ENCODE results near the gene SAFB2. TPM values are rescaled to one million over a fixed set of nuclear protein-coding genes. Genes with fewer than 3 reads are reported as not detected.

SAFB2 gene
- total and polyA plus RNA-seq, 9 of the 15 experiments (the other 6 are each of a cell fraction or from before 2014, with no cell fraction given), result 4.5 to 103 (median 47.3) TPM

DNA sequence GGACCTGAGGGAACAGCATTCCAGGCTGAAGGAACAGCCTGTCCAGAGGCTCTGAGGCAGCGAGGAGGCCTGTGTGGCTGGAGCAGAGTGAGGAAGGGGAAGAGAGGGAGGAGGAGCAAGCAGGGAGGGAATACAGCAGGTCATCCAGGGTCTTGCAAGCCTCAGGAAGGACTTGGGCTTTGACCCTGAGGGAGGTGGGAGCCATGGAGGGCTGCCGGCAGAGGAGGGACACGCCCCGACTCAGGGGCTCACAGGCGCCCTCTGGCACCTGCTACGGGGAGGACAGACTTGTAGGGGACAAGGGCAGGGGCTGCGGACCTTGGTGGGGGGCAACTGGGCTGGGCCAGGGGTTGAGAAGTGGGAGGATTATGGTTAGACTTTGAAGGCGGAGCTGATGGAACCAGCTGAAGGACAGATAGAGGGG, 59.6 kb downstream of the SAFB2 start (continued):
- TF ChIP-seq CCNT2 (IDR thresholded peaks at IDR 0.05; ENCODE audit: borderline replicate concordance, extremely low read depth, insufficient read length, low read depth, low read length) (no peak), BCOR (IDR thresholded peaks at IDR 0.05) (peak; percentile 68)
- TF ChIP-seq, protein P1, sequence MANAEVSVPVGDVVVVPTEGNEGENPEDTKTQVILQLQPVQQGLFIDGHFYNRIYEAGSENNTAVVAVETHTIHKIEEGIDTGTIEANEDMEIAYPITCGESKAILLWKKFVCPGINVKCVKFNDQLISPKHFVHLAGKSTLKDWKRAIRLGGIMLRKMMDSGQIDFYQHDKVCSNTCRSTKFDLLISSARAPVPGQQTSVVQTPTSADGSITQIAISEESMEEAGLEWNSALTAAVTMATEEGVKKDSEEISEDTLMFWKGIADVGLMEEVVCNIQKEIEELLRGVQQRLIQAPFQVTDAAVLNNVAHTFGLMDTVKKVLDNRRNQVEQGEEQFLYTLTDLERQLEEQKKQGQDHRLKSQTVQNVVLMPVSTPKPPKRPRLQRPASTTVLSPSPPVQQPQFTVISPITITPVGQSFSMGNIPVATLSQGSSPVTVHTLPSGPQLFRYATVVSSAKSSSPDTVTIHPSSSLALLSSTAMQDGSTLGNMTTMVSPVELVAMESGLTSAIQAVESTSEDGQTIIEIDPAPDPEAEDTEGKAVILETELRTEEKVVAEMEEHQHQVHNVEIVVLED (CRISPR knock-in tag; IDR thresholded peaks at IDR 0.05), result no peak

DNA sequence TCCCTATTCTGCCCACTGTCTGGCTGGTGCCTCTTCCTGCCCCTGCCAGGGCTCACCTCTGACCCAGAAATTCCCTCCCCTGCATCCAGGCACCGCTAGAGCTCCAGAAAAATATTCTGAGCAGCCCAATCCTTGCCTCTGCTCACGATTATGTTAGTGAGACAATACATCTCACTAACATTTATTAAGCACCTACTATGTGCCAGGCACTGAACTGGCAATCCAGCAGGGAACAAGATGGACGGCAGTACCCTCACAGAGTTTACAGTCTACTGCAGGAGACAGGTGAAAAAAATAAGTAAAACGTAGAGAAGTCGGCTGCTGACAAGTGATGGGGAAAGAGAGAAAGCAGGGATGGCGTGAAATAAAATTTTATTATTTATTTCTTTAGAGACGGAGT, 60.3 kb downstream of the SAFB2 start:
- Histone ChIP-seq H2AFZ (ENCODE audit: low read depth, low read length) (no peak overlapping the region), H3K4me2 (ENCODE audit: insufficient read depth, low read length) (no peak overlapping the region), H3K9me1 (ENCODE audit: control insufficient read depth, insufficient read depth, low read length) (no peaks in the 10 kb centered on the region), H4K20me1 (replicated peaks; ENCODE audit: control insufficient read depth, insufficient read depth, low read length) (no peaks in the 10 kb centered on the region), H3K36me3 (ENCODE audit: control insufficient read depth, insufficient read depth, low read length) (no peaks in the 10 kb centered on the region), H3K27ac (ENCODE audit: extremely low read depth, low read depth, low read length) (no peak overlapping the region), H3K79me2 (ENCODE audit: control insufficient read depth, insufficient read depth, low read length) (no peaks in the 10 kb centered on the region), H3K4me1 (replicated peaks in 1 of 2; ENCODE audit: control insufficient read depth in 2 of 2, insufficient read depth in 2 of 2, low read length in 2 of 2) (peaks cover 0 to 7% of the 10 kb centered on the region in 2 experiments; a peak in 2 of 5 replicates), H3K27me3 (ENCODE audit: control insufficient read depth in 2 of 2, insufficient read depth in 2 of 2, low read length in 2 of 2) (peaks cover 8 to 21% of the 10 kb centered on the region in 2 experiments; a peak in 3 of 5 replicates), H3K4me3 (no peak overlapping the region), H3K9me3 (replicated peaks; ENCODE audit: control insufficient read depth, insufficient read depth, low read depth, low read length) (peaks cover 8% of the 10 kb centered on the region), H3K9ac (ENCODE audit: insufficient read depth in 1 of 2, low read depth in 2 of 2, low read length in 2 of 2) (no peak overlapping the region)
- 37% methylated on average over 7 of the region's 7 CpGs for WGBS (ENCODE audit: insufficient coverage, low coverage, missing lambda C conversion rate)
- in situ Hi-C loops (cut with MboI) (no loop called here), intact Hi-C loops (cut with micrococcal nuclease) (no loop called here)
- FAIRE-seq (no peak), DNase-seq (ENCODE audit: extremely low read depth in 1 of 4, low spot score in 3 of 4) (no peak), ATAC-seq (no peak)
- ChIA-PET POLR2A (interaction anchor here (1.8 kb wide), 1 partner anchor 21 kb away, joined by 4 read pairs; no protein-coding TSS in a partner anchor), CTCF (ENCODE audit: low intra/inter-chr PET ratio) (no interaction called here)
- BruUV-seq (replicated peaks), result no TSS peak
- no peak for TF ChIP-seq SUPT5H (IDR thresholded peaks at IDR 0.05)
- TF ChIP-seq, protein P2, sequence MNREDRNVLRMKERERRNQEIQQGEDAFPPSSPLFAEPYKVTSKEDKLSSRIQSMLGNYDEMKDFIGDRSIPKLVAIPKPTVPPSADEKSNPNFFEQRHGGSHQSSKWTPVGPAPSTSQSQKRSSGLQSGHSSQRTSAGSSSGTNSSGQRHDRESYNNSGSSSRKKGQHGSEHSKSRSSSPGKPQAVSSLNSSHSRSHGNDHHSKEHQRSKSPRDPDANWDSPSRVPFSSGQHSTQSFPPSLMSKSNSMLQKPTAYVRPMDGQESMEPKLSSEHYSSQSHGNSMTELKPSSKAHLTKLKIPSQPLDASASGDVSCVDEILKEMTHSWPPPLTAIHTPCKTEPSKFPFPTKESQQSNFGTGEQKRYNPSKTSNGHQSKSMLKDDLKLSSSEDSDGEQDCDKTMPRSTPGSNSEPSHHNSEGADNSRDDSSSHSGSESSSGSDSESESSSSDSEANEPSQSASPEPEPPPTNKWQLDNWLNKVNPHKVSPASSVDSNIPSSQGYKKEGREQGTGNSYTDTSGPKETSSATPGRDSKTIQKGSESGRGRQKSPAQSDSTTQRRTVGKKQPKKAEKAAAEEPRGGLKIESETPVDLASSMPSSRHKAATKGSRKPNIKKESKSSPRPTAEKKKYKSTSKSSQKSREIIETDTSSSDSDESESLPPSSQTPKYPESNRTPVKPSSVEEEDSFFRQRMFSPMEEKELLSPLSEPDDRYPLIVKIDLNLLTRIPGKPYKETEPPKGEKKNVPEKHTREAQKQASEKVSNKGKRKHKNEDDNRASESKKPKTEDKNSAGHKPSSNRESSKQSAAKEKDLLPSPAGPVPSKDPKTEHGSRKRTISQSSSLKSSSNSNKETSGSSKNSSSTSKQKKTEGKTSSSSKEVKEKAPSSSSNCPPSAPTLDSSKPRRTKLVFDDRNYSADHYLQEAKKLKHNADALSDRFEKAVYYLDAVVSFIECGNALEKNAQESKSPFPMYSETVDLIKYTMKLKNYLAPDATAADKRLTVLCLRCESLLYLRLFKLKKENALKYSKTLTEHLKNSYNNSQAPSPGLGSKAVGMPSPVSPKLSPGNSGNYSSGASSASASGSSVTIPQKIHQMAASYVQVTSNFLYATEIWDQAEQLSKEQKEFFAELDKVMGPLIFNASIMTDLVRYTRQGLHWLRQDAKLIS (CRISPR knock-in tag; IDR thresholded peaks at IDR 0.05), result no peak
- TF ChIP-seq ZKSCAN1 (IDR thresholded peaks at IDR 0.05; ENCODE audit: low read depth, low read length), result peak; percentile 89; the same call in 1 of the 2 replicates

All from K562 (cell line).